B cell (primary cell): Measurements from ENCODE around the gene PHOSPHO2. TPM values are rescaled to one million over a fixed set of nuclear protein-coding genes. Genes with fewer than 3 reads are reported as not detected.

Experiments
- ATAC-seq: fragments of 200-7000 bp; cut with Tn5 transposase; one replicate; pipeline ENCODE4 v1.10.0; 2021; ENCODE audit warnings: low read depth, mild to moderate bottlenecking, moderate number of reproducible peaks, moderate library complexity
- CTCF ChIA-PET: fragments of 350-600 bp; sonication (Branson Sonifier 250); formaldehyde crosslinking; loops from one replicate; lab custom pipeline; 2021; ENCODE audit warnings: antibody characterized with exemption, inconsistent platforms; lab: Charles Lee
- POLR2A ChIA-PET: fragments of 350-600 bp; sonication (Branson Sonifier 250); formaldehyde crosslinking; loops from one replicate; lab custom pipeline; 2021; ENCODE audit warnings: antibody characterized with exemption; lab: Charles Lee
- DNase-seq: peaks from one replicate; pipeline ENCODE4 v3.0.0; 2013
- H2AFZ ChIP-seq: 2 replicates; pipeline ENCODE4 v1.6.1; 2012; ENCODE audit warnings: mild to moderate bottlenecking, low read depth, low read length; ENCODE audit not compliant: insufficient read depth, poor library complexity, severe bottlenecking
- H3K27ac ChIP-seq, 2 donors: 1 replicate in 1 of 2; 2 replicates in 1 of 2; pipeline ENCODE4 v1.5.1; 2012 to 2013; ENCODE audit warnings: low read length in 2 of 2, mild to moderate bottlenecking in 2 of 2, moderate library complexity in 1 of 2
- H3K27me3 ChIP-seq, 4 experiments: fragments of 200-600 bp in 1 of 4; sonication (generic) in 1 of 4; replicated peaks in 1 of 4; 1 replicate in 2 of 4; 2 replicates in 2 of 4; pipeline versions ENCODE4 v1.6.1 to v1.7.0; 2013 to 2016; ENCODE audit warnings: low read length in 3 of 4, mild to moderate bottlenecking in 2 of 4, mixed read lengths in 1 of 4, moderate library complexity in 1 of 4; ENCODE audit not compliant: insufficient read depth in 4 of 4, control insufficient read depth in 3 of 4; ENCODE audit errors: control extremely low read depth in 1 of 4
- H3K36me3 ChIP-seq, 2 experiments: replicated peaks in 1 of 2; 1 replicate in 1 of 2; 2 replicates in 1 of 2; pipeline versions ENCODE4 v1.6.1 to v1.7.1; 2013; ENCODE audit warnings: low read length in 1 of 2; ENCODE audit not compliant: insufficient read depth in 2 of 2, control insufficient read depth in 1 of 2; ENCODE audit errors: control extremely low read depth in 1 of 2, extremely low read depth in 1 of 2
- H3K4me1 ChIP-seq, 2 donors: fragments of 200-600 bp in 1 of 2; sonication (generic) in 1 of 2; 1 replicate in 1 of 2; 2 replicates in 1 of 2; pipeline versions ENCODE4 v1.5.1 to v1.6.1; 2013 to 2017; ENCODE audit warnings: low read length in 2 of 2; ENCODE audit not compliant: control insufficient read depth in 2 of 2, insufficient read depth in 2 of 2
- H3K4me2 ChIP-seq: replicated peaks from 2 replicates; pipeline ENCODE3; 2012; ENCODE audit warnings: mild to moderate bottlenecking, low read depth, low read length; ENCODE audit not compliant: poor library complexity, severe bottlenecking
- H3K4me3 ChIP-seq, 5 experiments: fragments of 200-600 bp in 1 of 5; sonication (generic) in 1 of 5; 1 replicate in 3 of 5; 2 replicates in 2 of 5; pipeline versions ENCODE4 v1.5.1 to v1.7.0; 2011 to 2016; ENCODE audit warnings: low read length in 4 of 5, mild to moderate bottlenecking in 4 of 5, low read depth in 2 of 5, control low read depth in 1 of 5, moderate library complexity in 1 of 5; ENCODE audit not compliant: insufficient read depth in 1 of 5; ENCODE audit errors: control extremely low read depth in 1 of 5, extremely low read depth in 1 of 5
- H3K79me2 ChIP-seq: fragments of 200-600 bp; sonication (generic); one replicate; pipeline ENCODE4 v1.6.0; 2016; ENCODE audit warnings: low read length; ENCODE audit not compliant: control insufficient read depth, insufficient read depth
- H3K9ac ChIP-seq: fragments of 200-600 bp; sonication (generic); 2 replicates; pipeline ENCODE4 v1.6.1; 2017; ENCODE audit warnings: mild to moderate bottlenecking, low read length, moderate library complexity
- H3K9me3 ChIP-seq, 3 donors: one replicate each; pipeline versions ENCODE4 v1.6.1 to v1.7.1; 2013; ENCODE audit warnings: low read length in 2 of 3; ENCODE audit not compliant: control insufficient read depth in 2 of 3, insufficient read depth in 1 of 3; ENCODE audit errors: control extremely low read depth in 1 of 3
- H4K20me1 ChIP-seq: 2 replicates; pipeline ENCODE4 v1.6.0; 2012; ENCODE audit warnings: mild to moderate bottlenecking, low read length; ENCODE audit not compliant: insufficient read depth, control insufficient read depth, poor library complexity, severe bottlenecking
- H3K27ac Mint-ChIP-seq: one replicate; pipeline ENCODE4 v1.8.0; 2021; ENCODE audit warnings: mixed read lengths
- H3K27me3 Mint-ChIP-seq: one replicate; pipeline ENCODE4 v1.8.0; 2021; ENCODE audit warnings: mixed read lengths
- H3K4me1 Mint-ChIP-seq: one replicate; pipeline ENCODE4 v1.8.0; 2021; ENCODE audit warnings: mixed read lengths
- H3K4me3 Mint-ChIP-seq: one replicate; pipeline ENCODE4 v1.8.0; 2021; ENCODE audit warnings: mixed read lengths
- H3K9me3 Mint-ChIP-seq: one replicate; pipeline ENCODE4 v1.8.0; 2022; ENCODE audit warnings: mixed read lengths; ENCODE audit not compliant: insufficient read depth
- EZH2 ChIP-seq: IDR thresholded peaks from 2 replicates; pipeline ENCODE4 v1.6.1; 2012; ENCODE audit warnings: borderline replicate concordance, low read depth, mild to moderate bottlenecking, moderate library complexity, low read length; ENCODE audit not compliant: insufficient read depth, poor library complexity, severe bottlenecking
- WGBS: methylation state at CpG from one replicate; pipeline ENCODE4 v1.1.5; 2013; ENCODE audit warnings: missing lambda C conversion rate; ENCODE audit not compliant: insufficient coverage; 5-methylcytosine and 5-hydroxymethylcytosine counted together
- intact Hi-C: fragments of 100-400 bp; cut with micrococcal nuclease; formaldehyde crosslinking; loops from one replicate; pipeline ENCODE4 v1.10.0; 2022
- polyA plus RNA-seq: library from polyadenylated mRNA; depleted of rRNA; stranded (reverse); fragments of >200 nt; gene quantifications from 2 replicates; pipeline ENCODE4 v1.2.3, GENCODE V29; 2012
- total RNA-seq, 2 donors: library from RNA; stranded (reverse); fragments of 120-200 nt in 1 of 2; gene quantifications; 1 replicate in 1 of 2; 2 replicates in 1 of 2; pipeline versions ENCODE4 v1.2.3 to v1.2.4, GENCODE V29; 2013 to 2022
- TF ChIP-seq, protein P1 (sequence below): fragments of 200-600 bp; IDR thresholded peaks from one replicate; pipeline ENCODE4 v1.8.0; 2022; ENCODE audit warnings: antibody characterized with exemption, mild to moderate bottlenecking

Gene PHOSPHO2
- total and polyA plus RNA-seq, 2 donors (not counting 1 experiment from before 2014, with no cell fraction given), result 1.5 to 8.4 TPM

DNA sequence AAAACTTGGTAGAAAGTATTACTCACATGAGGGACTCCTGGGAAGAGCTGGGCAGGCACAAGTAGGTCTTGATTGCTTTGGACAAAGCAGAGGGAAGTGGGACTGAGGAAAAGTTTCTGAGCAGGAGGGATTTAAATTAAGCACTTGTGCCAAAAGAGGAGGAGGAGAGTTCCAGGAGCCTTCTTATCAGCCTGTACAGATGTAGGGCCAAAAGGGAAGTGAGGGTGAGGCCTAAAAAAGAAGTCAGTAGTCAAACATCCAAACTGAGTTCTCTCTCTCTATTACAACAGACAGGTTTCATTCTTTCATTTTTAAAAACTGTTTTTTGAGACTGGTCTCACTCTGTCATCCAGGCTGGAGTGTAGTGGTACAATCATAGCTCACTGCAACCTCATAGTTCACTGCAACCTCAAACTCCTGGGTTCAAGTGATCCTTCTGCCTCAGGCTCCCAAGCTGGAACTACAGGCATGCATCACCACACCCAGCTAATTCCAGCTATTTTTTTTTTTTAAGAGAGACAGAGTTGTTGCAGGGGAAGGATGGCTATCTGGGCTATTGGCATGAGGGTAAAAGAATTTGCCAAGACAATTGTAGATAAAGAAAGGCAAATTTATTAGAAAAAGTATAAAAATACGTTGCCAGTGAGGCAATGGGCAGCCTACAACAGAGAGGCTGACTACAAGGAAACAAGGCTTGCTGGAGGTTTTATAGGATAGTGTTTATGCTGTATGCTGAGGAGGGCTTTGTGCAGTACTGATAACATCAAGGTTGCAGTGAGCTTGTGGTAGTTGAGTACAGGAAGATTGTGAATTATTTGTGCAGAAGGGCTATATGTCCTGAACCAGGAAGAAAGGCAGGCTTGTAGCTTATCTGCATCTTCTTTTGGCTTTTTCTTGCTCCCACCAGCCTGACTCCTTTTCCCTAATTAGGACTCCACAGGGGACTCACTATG is 29.0 kb upstream of the PHOSPHO2 start:
- DNase-seq (no peak), ATAC-seq (no peak)
- Histone ChIP-seq H3K27ac (no peak overlapping the region), H3K4me2 (no peak overlapping the region), H3K36me3 (no peaks in the 10 kb centered on the region), H3K27me3 (no peaks in the 10 kb centered on the region), H3K4me3 (no peak overlapping the region), H4K20me1 (no peaks in the 10 kb centered on the region), H3K4me1 (peaks cover 7 to 8% of the 10 kb centered on the region in 2 donors), H3K79me2 (no peaks in the 10 kb centered on the region), H2AFZ (no peak overlapping the region), H3K9me3 (no peaks in the 10 kb centered on the region), H3K9ac (no peak overlapping the region)
- no peak overlapping the region for H3K4me3 Mint-ChIP-seq
- H3K27me3 Mint-ChIP-seq, result peaks cover 3% of the 10 kb centered on the region
- H3K9me3 Mint-ChIP-seq, result no peaks in the 10 kb centered on the region
- POLR2A ChIA-PET, result no interaction called here
- intact Hi-C loops, result no loop called here
- TF ChIP-seq, protein P1, sequence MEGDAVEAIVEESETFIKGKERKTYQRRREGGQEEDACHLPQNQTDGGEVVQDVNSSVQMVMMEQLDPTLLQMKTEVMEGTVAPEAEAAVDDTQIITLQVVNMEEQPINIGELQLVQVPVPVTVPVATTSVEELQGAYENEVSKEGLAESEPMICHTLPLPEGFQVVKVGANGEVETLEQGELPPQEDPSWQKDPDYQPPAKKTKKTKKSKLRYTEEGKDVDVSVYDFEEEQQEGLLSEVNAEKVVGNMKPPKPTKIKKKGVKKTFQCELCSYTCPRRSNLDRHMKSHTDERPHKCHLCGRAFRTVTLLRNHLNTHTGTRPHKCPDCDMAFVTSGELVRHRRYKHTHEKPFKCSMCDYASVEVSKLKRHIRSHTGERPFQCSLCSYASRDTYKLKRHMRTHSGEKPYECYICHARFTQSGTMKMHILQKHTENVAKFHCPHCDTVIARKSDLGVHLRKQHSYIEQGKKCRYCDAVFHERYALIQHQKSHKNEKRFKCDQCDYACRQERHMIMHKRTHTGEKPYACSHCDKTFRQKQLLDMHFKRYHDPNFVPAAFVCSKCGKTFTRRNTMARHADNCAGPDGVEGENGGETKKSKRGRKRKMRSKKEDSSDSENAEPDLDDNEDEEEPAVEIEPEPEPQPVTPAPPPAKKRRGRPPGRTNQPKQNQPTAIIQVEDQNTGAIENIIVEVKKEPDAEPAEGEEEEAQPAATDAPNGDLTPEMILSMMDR, result no peak
- no peak for TF ChIP-seq EZH2
- WGBS, result 56% methylated on average over 1 of the region's 1 CpG
- CTCF ChIA-PET, result no interaction called here
- peaks cover 4% of the 10 kb centered on the region for H3K4me1 Mint-ChIP-seq
- H3K27ac Mint-ChIP-seq, result no peak overlapping the region

DNA sequence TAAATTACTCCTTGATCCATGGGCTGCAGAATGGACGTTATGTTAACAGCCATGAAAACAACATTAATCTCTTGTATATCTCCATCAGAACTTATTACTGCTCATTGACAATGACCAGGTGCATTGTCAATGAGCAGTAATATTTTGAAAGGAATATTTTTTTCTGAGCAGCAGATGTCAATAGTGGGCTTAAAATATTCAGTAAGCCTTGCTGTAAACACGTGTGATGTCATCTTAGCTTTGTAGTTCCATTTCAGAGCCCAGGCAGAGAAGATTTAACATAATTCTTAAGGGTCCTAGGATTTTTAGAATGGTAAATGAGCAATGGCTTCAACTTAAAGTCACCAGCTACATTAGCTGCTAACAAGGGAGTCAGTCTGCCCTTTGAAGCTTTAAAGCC is 26.7 kb upstream of the PHOSPHO2 start:
- intact Hi-C loops, result no loop called here
- Histone ChIP-seq H3K4me2 (no peak overlapping the region), H3K4me1 (no peaks in the 10 kb centered on the region), H3K27ac (no peak overlapping the region), H3K36me3 (no peaks in the 10 kb centered on the region), H4K20me1 (no peaks in the 10 kb centered on the region), H3K27me3 (no peaks in the 10 kb centered on the region), H2AFZ (no peak overlapping the region), H3K4me3 (no peak overlapping the region), H3K79me2 (no peaks in the 10 kb centered on the region), H3K9me3 (peaks cover 0 to 3% (median 0%) of the 10 kb centered on the region in 3 donors), H3K9ac (no peak overlapping the region)
- peaks cover 15% of the 10 kb centered on the region for H3K27me3 Mint-ChIP-seq
- WGBS, result 100% methylated on average over 1 of the region's 2 CpGs
- no peak overlapping the region for H3K4me3 Mint-ChIP-seq
- ChIA-PET POLR2A (no interaction called here), CTCF (interaction anchor here (0.6 to 1.0 kb wide), 2 partner anchors 157 to 179 kb away, joined by 3 to 6 read pairs; partner anchors contain the start of gene METTL5)
- ATAC-seq, result no peak
- H3K9me3 Mint-ChIP-seq, result no peaks in the 10 kb centered on the region
- H3K4me1 Mint-ChIP-seq, result no peaks in the 10 kb centered on the region
- no peak overlapping the region for H3K27ac Mint-ChIP-seq
- DNase-seq, result no peak
- TF ChIP-seq EZH2, result no peak
- TF ChIP-seq, protein P1, result no peak
